ENCODE results near the gene CFHR2.
"Not testable (repeated sequence)": the region's sequence is repeated elsewhere in the genome, so short reads cannot be mapped to it uniquely, and the experiment has no call there.

Gene CFHR2

GRCh38 chr1:196943568-196943967, at the start of gene CFHR2:
Gene CFHR2 (plus strand): TSS chr1:196943738. CDS start chr1:196943881, 143 bp downstream.
- DNase-seq (ENCODE audit: low spot score), result not testable (repeated sequence)

- no peak for DNase-seq (ENCODE audit: low spot score)
These were observed 47.2 kb upstream of the CFHR2 start for GRCh38 chr1:196896355-196896754.

- no peak for DNase-seq (ENCODE audit: low spot score)
These were observed 46.2 kb upstream of the CFHR2 start for GRCh38 chr1:196897158-196897828.

DNA sequence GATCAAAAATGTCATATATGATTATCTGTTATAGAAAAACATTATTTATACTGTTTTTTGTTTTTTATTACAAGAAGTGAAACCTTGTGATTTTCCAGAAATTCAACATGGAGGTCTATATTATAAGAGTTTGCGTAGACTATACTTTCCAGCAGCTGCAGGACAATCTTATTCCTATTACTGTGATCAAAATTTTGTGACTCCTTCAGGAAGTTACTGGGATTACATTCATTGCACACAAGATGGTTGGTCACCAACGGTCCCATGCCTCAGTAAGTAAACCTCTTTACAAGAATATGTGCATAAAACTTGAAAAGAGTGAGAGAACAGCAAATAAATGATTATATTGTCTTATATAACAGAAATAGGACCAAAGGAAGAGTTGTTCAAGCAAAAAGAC, 41.2 kb upstream of the CFHR2 start:
- no peak for DNase-seq (ENCODE audit: low spot score)

DNA sequence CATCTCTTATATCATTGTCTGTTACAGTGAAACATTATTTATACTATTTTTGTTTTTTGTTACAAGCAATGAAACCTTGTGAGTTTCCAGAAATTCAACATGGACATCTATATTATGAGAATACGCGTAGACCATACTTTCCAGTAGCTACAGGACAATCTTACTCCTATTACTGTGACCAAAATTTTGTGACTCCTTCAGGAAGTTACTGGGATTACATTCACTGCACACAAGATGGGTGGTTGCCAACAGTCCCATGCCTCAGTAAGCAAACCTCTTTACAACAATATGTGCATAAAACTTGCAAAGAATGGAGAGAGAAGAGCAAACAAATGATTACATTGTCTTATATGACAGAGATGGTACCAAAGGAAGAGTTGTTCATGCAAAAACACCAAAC, 33.3 kb upstream of the CFHR2 start:
- DNase-seq (ENCODE audit: low spot score), result no peak

DNA sequence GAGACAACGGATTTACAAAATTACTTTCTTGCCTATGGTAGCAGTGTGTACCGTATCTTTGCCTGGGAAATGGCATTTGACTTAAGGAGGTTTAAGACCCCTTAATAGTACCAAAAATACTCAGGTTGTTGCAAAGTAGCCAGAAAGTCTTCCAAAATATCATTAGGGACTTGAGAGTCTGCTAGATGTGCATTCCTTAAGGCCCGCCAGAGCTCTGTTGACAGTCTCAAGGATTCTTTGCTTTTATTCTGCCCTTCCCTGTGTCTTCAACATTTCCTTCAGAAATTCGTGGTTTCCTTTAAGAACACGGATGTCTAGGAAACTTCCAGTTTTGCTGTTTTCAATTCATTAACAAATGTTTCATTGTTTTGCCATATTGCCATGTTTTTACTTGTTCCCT, 31.3 kb upstream of the CFHR2 start:
- not testable (repeated sequence) for DNase-seq (ENCODE audit: low spot score)

- peak; percentile 20 for DNase-seq (ENCODE audit: low spot score)
These were observed 16.7 kb upstream of the CFHR2 start for GRCh38 chr1:196926839-196927238.

DNA sequence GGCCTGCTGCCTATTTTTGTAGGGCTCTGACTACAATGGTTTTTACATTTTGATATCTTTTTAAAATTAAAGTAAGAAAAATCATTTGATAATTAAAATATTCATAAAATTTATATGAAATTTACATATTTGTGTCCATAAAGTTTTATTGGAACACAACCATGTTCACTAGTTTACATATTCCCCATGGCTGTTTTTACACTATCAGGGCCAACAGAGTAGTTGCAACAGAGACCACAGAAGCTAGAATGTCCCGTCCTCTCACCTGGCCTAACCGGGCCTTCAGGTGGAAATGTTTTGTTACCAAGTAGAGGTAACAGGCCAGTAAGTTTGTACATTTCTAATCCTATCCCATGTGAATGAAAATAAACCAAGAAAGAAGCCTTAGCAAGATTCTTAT, 10.7 kb upstream of the CFHR2 start:
- DNase-seq (ENCODE audit: low spot score), result not testable (repeated sequence)

DNA sequence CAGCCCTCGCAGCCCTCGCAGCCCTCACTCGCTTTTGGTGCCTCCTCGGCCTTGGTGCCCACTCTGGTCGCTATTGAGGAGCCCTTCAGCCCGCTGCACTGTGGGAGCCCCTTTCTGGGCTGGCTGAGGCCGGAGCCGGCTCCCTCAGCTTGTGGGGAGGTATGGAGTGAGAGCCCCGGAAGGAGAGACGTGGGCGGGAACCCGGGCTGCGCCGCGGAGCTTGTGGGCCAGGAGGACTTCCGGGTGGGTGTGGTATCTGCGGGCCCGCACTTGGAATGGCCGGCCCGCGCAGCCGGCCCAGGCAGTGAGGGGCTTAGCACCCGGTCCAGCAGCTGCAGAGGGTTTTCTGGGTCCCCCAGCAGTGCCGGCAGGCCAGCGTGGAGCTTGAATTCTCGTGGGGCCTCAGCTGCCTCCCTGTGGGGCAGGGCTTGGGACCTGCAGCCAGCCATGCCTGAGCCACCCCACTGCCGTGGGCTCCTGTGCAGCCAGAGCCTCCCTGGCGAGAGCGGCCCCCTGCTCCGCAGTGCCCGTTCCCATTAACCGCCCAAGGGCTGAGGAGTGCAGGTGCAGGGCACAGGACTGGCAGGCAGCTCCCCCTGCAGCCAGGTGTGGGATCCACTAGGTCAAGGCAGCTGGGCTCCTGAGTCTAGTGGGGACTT, 9.9 kb upstream of the CFHR2 start:
- DNase-seq (ENCODE audit: low spot score), result no peak

- not testable (repeated sequence) for DNase-seq (ENCODE audit: low spot score)
These were observed 2.1 kb upstream of the CFHR2 start for GRCh38 chr1:196941474-196941873.

GRCh38 chr1:196951711-196952394, 8.3 kb downstream of the CFHR2 start:
- DNase-seq (ENCODE audit: low spot score), result peak; percentile 42

DNA sequence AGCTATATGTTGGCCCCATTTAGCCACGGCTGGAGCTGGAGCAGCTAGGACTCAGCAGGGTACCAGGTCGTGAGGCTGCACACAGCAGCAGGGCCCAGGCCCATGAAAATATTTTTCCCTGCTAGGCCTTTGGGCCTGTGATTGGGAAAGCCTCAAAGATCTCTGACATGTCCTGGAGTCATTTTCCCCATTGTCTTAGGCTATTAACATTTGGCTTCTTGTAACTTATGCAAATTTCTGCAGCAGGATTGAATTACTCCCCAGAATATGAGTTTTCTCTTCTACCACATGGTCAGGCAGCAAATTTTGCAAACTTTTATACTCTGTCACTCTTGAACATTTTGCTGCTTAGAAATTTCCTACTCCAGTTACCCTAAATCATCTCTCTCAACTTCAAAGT, 11.2 kb downstream of the CFHR2 start:
- no peak for DNase-seq (ENCODE audit: low spot score)

DNA sequence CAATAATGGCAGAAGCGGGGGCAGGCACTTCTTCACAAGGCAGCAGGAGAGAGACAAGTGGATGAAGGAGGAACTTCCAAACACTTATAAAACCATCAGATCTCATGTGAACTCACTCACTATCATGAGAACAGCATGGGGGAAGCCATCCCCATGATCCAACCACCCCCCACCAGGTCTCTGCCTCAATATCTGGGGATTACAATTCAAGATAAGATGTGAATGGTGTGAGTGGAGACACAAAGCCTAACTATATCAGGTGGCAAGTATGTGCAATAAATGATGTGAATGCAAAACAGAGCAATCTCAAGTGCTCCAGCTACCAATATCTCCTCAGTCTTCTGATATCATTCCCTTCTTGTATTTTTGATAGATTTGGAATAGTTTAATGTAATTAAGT, 12.4 kb downstream of the CFHR2 start:
- no peak for DNase-seq (ENCODE audit: low spot score)

DNA sequence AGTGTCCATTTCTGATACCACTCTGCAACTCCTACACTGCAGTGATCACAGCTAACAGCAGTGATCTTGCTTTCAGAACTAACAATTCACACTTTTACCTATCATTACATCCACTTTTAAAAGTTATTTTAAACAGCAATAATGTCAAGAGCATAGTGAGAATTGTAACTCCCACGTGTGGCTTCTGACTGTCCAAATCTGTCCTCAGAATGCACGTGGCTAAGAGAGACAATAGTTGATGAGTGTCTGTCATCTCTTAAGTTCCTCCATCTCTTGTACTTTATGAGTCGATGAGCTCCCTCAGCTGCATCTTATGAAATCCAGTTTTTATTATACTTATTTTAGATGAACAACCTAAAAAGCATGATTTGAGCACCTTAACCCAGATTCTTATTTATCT, 17.3 kb downstream of the CFHR2 start:
- no peak for DNase-seq (ENCODE audit: low spot score)

- no peak for DNase-seq (ENCODE audit: low spot score)
These were observed 26.6 kb downstream of the CFHR2 start for GRCh38 chr1:196970182-196970581.

DNA sequence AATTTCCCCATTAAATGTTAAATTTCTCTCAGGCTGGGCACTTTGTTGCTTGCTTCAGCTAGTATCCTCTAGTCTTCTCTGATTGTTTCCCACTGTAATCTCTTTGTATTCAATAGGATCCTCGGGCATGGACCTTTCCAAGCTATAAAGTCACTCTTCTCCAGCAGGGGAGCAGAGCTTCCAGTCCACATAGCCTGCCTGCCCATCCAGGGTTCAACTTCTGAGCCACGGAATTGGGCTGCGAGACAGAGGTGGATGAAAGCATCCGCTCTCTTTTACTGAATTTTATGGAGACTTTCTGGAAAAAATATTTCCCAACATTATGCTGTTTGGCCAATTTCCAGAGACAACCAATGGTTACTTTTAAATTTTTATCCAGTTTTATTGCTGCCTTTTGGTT, 32.7 kb downstream of the CFHR2 start:
- DNase-seq (ENCODE audit: low spot score), result no peak

DNA sequence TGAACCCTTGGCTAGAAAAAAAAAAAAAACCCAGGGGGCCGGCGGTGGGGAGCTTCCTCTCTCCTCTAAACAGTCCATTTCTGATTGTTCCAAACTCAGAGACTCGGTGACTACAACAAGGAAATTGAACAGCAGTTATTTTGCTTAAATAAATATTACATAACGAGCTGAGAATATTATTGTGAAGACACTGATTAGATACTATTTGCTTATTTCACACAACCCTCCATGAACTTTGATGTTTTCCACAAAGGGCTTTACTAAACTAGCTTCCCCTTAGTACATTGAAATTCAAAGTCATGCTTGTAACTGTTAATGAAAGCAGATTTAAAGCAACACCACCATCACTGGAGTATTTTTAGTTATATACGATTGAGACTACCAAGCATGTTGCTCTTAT, 33.7 kb downstream of the CFHR2 start, which contains the start of gene CFHR5:
Gene CFHR5 (plus strand): TSS at position 279 of the 400 bp plus-strand sequence. CDS start 109 bp downstream, at position 388.
- DNase-seq (ENCODE audit: low spot score), result no peak

GRCh38 chr1:196980859-196981258, 37.3 kb downstream of the CFHR2 start:
- DNase-seq (ENCODE audit: low spot score), result no peak

GRCh38 chr1:196982247-196982646, 38.7 kb downstream of the CFHR2 start:
- DNase-seq (ENCODE audit: low spot score), result not testable (repeated sequence)

DNA sequence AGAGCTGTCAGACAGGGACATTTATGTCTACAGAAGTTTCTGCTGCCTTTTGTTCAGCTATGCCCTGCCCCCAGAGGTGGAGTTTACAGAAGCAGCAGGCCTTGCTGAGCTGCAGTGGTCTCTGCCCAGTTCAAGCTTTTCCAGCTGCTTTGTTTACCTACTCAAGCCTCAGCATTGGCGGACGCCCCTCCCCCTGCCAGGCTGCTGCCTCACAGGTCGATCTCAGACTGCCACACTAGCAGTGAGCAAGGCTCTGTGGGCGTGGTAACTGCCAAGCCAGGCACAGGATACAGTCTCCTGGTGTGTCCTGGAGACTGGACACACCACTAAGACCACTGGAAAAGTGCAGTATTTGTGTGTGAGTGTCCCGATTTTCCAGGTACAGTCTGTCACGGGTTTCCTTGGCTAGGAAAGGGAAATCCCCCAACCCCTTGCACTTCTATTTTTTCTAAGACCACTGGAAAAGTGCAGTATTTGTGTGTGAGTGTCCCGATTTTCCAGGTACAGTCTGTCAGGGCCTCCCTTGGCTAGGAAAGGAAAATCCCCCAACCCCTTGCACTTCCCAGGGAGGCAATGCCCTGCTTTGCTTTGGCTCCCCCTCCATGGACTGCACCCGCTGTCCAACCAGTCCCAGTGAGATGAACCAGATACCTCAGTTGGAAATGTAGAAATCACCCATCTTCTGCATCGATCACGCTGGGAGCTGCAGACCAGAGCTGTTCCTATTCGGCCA, 48.5 kb downstream of the CFHR2 start:
- DNase-seq (ENCODE audit: low spot score), result not testable (repeated sequence)

GRCh38 chr1:196993916-196994315, 50.4 kb downstream of the CFHR2 start:
- no peak for DNase-seq (ENCODE audit: low spot score)

DNA sequence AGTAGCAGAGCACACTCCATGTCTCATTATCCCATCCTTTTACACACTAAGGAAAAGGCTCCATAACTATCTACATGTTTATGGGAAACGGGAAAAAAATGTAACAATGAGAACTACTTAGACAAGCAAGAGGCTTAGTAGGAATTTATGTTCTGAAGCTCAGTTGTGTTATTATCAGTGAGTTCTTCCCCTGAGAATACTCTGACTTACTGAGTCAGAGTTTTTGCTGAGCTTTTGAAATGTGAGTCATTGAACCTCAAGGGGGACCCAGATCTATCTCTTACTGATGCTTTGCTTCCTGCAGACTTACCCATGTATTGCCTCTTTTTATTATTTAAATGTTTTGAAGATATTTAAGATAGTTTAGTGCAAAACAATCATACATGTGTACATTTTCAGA, 53.9 kb downstream of the CFHR2 start:
- peak; percentile 66 for DNase-seq (ENCODE audit: low spot score)

Measured in GM03348 (cell line).